HepG2 (cell line): ENCODE measurements around the gene ADGRB3. TPM values are rescaled to one million over a fixed set of nuclear protein-coding genes. Genes with fewer than 3 reads are reported as not detected.
A peak's percentile ranks its signal among the peaks of the same experiment; 100 is the strongest.

ENCODE experiments used
- FOXM1 ChIP-seq: sonication (generic); formaldehyde crosslinking; IDR thresholded peaks from 2 replicates; pipeline ENCODE4 v1.5.0; 2020; ENCODE audit warnings: missing genetic modification reagents
- ISX ChIP-seq: sonication (generic); formaldehyde crosslinking; conservative IDR thresholded peaks from 2 replicates; pipeline ENCODE4 v1.5.0; 2020; ENCODE audit warnings: missing genetic modification reagents
- POLR2AphosphoS5 ChIP-seq: IDR thresholded peaks from 2 replicates; pipeline ENCODE4 v1.6.1; 2012; ENCODE audit warnings: low read depth, low read length
- RELA ChIP-seq: sonication (generic); formaldehyde crosslinking; IDR thresholded peaks from 2 replicates; pipeline ENCODE4 v1.4.0; 2020; ENCODE audit warnings: missing genetic modification reagents
- SAFB2 ChIP-seq: sonication (generic); formaldehyde crosslinking; IDR thresholded peaks from 2 replicates; pipeline ENCODE4 v1.5.1; 2020; ENCODE audit warnings: missing genetic modification reagents, low read depth, mild to moderate bottlenecking, borderline replicate concordance
- SIX1 ChIP-seq: sonication (generic); formaldehyde crosslinking; IDR thresholded peaks from 2 replicates; pipeline ENCODE4 v1.4.0; 2020; ENCODE audit warnings: missing genetic modification reagents, borderline replicate concordance
- ZFP36L1 ChIP-seq: sonication (generic); formaldehyde crosslinking; IDR thresholded peaks from 2 replicates; pipeline ENCODE4 v1.8.0; 2022; ENCODE audit warnings: mild to moderate bottlenecking, missing genetic modification reagents, moderate library complexity
- ZNF775 ChIP-seq: sonication (generic); formaldehyde crosslinking; IDR thresholded peaks from 2 replicates; pipeline ENCODE4 v1.4.0; 2020; ENCODE audit warnings: missing genetic modification reagents, mild to moderate bottlenecking, moderate library complexity, borderline replicate concordance
- ZNF781 ChIP-seq: sonication (generic); formaldehyde crosslinking; IDR thresholded peaks from 2 replicates; pipeline ENCODE4 v1.5.1; 2020; ENCODE audit warnings: borderline replicate concordance, mild to moderate bottlenecking, missing genetic modification reagents; ENCODE audit errors: not compliant biosample characterization
- polyA plus RNA-seq, 8 experiments: library from polyadenylated mRNA; depleted of rRNA in 3 of 8; stranded (reverse) in 7 of 8; unstranded in 1 of 8; fragments of >200 nt; fragmentation: Illumina TruSeq in 4 of 8; extraction: Trizol in 4 of 8; gene quantifications; 2 replicates each; pipeline versions ENCODE4 v1.2.1 to v1.2.3, GENCODE V29; 2011 to 2016; ENCODE audit warnings: low read depth in 4 of 8, missing spikeins in 1 of 8, mixed read lengths in 1 of 8; ENCODE audit not compliant: insufficient read depth in 1 of 8
- total RNA-seq, 5 experiments: library from RNA; depleted of rRNA; stranded (reverse); fragments of >200 nt; fragmentation: Illumina TruSeq; extraction: Trizol; gene quantifications; 2 replicates each; pipeline ENCODE4 v1.2.3, GENCODE V29; 2016; ENCODE audit warnings: low read depth in 1 of 5
- TF ChIP-seq, protein P1 (sequence below): IDR thresholded peaks from 2 replicates; pipeline ENCODE4 v1.6.1; 2016; ENCODE audit warnings: low read depth
- TF ChIP-seq, protein P2 (sequence below): sonication (generic); formaldehyde crosslinking; IDR thresholded peaks from 2 replicates; pipeline ENCODE4 v1.4.0; 2020; ENCODE audit warnings: missing genetic modification reagents, borderline replicate concordance
- TF ChIP-seq, protein P3 (sequence below): sonication (generic); formaldehyde crosslinking; IDR thresholded peaks from 2 replicates; pipeline ENCODE4 v1.4.0; 2020; ENCODE audit warnings: missing genetic modification reagents, mild to moderate bottlenecking, borderline replicate concordance
- TF ChIP-seq, protein P4 (sequence below): sonication (generic); formaldehyde crosslinking; IDR thresholded peaks from 2 replicates; pipeline ENCODE4 v1.4.0; 2020; ENCODE audit warnings: missing genetic modification reagents, borderline replicate concordance
- TF ChIP-seq, protein P5 (sequence below): sonication (generic); formaldehyde crosslinking; IDR thresholded peaks from 2 replicates; pipeline ENCODE4 v1.9.0; 2022; ENCODE audit warnings: missing genetic modification reagents, mild to moderate bottlenecking, borderline replicate concordance
- TF ChIP-seq, protein P6 (sequence below): sonication (generic); formaldehyde crosslinking; IDR thresholded peaks from 2 replicates; pipeline ENCODE4 v1.8.1; 2023; ENCODE audit warnings: mild to moderate bottlenecking, missing genetic modification reagents, borderline replicate concordance

Gene ADGRB3
- total and polyA plus RNA-seq, 2 of the 13 experiments (the other 11 are each of a cell fraction or from before 2014, with no cell fraction given) = not detected

DNA sequence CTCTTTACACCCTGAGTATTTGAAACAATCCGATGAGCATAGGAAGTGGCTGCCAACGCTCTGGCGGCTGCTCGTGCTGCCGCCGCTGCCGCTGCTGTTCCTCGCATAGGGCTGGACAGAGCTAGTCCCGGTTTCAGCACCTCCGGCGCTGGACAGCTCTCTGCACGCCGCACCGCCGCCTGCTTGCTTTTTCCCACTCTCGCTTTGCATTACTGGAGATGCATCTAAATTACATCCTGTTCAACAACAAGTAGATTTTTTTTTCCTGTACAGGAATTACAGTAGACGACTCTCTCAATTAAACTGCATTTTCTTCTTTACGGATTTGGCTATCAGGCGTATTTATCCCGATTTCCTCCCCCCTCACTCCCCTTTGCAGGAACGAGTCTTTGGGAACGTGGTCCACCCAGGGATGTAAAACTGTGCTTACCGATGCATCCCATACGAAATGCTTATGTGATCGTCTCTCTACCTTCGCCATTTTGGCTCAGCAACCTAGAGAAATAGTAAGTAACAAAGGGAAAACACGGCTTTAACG lies 597.9 kb downstream of the ADGRB3 start (continued):
- TF ChIP-seq ZNF775 (CRISPR knock-in tag) = peak; percentile 33; the same call in 1 of the 2 replicates
- TF ChIP-seq, protein P1, sequence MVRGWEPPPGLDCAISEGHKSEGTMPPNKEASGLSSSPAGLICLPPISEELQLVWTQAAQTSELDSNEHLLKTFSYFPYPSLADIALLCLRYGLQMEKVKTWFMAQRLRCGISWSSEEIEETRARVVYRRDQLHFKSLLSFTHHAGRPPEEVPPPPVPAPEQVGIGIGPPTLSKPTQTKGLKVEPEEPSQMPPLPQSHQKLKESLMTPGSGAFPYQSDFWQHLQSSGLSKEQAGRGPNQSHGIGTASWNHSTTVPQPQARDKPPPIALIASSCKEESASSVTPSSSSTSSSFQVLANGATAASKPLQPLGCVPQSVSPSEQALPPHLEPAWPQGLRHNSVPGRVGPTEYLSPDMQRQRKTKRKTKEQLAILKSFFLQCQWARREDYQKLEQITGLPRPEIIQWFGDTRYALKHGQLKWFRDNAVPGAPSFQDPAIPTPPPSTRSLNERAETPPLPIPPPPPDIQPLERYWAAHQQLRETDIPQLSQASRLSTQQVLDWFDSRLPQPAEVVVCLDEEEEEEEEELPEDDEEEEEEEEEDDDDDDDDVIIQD (CRISPR knock-in tag) = peak; percentile 64; the same call in 1 of the 2 replicates
- TF ChIP-seq, protein P2, sequence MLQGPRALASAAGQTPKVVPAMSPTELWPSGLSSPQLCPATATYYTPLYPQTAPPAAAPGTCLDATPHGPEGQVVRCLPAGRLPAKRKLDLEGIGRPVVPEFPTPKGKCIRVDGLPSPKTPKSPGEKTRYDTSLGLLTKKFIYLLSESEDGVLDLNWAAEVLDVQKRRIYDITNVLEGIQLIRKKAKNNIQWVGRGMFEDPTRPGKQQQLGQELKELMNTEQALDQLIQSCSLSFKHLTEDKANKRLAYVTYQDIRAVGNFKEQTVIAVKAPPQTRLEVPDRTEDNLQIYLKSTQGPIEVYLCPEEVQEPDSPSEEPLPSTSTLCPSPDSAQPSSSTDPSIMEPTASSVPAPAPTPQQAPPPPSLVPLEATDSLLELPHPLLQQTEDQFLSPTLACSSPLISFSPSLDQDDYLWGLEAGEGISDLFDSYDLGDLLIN (CRISPR knock-in tag) = peak; percentile 86; the same call in 1 of the 2 replicates
- TF ChIP-seq SIX1 (CRISPR knock-in tag) = peak; percentile 69; the same call in 1 of the 2 replicates
- TF ChIP-seq FOXM1 (CRISPR knock-in tag) = peak; percentile 94
- peak; percentile 88; the same call in 1 of the 2 replicates for TF ChIP-seq RELA
- TF ChIP-seq POLR2AphosphoS5 = no peak
- peak; percentile 86 for TF ChIP-seq ZFP36L1 (CRISPR knock-in tag)
- TF ChIP-seq, protein P3, sequence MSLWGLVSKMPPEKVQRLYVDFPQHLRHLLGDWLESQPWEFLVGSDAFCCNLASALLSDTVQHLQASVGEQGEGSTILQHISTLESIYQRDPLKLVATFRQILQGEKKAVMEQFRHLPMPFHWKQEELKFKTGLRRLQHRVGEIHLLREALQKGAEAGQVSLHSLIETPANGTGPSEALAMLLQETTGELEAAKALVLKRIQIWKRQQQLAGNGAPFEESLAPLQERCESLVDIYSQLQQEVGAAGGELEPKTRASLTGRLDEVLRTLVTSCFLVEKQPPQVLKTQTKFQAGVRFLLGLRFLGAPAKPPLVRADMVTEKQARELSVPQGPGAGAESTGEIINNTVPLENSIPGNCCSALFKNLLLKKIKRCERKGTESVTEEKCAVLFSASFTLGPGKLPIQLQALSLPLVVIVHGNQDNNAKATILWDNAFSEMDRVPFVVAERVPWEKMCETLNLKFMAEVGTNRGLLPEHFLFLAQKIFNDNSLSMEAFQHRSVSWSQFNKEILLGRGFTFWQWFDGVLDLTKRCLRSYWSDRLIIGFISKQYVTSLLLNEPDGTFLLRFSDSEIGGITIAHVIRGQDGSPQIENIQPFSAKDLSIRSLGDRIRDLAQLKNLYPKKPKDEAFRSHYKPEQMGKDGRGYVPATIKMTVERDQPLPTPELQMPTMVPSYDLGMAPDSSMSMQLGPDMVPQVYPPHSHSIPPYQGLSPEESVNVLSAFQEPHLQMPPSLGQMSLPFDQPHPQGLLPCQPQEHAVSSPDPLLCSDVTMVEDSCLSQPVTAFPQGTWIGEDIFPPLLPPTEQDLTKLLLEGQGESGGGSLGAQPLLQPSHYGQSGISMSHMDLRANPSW (CRISPR knock-in tag) = no peak
- TF ChIP-seq, protein P4, sequence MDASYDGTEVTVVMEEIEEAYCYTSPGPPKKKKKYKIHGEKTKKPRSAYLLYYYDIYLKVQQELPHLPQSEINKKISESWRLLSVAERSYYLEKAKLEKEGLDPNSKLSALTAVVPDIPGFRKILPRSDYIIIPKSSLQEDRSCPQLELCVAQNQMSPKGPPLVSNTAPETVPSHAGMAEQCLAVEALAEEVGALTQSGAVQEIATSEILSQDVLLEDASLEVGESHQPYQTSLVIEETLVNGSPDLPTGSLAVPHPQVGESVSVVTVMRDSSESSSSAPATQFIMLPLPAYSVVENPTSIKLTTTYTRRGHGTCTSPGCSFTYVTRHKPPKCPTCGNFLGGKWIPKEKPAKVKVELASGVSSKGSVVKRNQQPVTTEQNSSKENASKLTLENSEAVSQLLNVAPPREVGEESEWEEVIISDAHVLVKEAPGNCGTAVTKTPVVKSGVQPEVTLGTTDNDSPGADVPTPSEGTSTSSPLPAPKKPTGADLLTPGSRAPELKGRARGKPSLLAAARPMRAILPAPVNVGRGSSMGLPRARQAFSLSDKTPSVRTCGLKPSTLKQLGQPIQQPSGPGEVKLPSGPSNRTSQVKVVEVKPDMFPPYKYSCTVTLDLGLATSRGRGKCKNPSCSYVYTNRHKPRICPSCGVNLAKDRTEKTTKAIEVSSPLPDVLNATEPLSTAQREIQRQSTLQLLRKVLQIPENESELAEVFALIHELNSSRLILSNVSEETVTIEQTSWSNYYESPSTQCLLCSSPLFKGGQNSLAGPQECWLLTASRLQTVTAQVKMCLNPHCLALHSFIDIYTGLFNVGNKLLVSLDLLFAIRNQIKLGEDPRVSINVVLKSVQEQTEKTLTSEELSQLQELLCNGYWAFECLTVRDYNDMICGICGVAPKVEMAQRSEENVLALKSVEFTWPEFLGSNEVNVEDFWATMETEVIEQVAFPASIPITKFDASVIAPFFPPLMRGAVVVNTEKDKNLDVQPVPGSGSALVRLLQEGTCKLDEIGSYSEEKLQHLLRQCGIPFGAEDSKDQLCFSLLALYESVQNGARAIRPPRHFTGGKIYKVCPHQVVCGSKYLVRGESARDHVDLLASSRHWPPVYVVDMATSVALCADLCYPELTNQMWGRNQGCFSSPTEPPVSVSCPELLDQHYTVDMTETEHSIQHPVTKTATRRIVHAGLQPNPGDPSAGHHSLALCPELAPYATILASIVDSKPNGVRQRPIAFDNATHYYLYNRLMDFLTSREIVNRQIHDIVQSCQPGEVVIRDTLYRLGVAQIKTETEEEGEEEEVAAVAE = peak; percentile 96
- TF ChIP-seq, protein P5, sequence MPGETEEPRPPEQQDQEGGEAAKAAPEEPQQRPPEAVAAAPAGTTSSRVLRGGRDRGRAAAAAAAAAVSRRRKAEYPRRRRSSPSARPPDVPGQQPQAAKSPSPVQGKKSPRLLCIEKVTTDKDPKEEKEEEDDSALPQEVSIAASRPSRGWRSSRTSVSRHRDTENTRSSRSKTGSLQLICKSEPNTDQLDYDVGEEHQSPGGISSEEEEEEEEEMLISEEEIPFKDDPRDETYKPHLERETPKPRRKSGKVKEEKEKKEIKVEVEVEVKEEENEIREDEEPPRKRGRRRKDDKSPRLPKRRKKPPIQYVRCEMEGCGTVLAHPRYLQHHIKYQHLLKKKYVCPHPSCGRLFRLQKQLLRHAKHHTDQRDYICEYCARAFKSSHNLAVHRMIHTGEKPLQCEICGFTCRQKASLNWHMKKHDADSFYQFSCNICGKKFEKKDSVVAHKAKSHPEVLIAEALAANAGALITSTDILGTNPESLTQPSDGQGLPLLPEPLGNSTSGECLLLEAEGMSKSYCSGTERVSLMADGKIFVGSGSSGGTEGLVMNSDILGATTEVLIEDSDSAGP = peak; percentile 50; the same call in 1 of the 2 replicates
- peak; percentile 95 for TF ChIP-seq ZNF781 (CRISPR knock-in tag)
- 0 out of 2 replicates have a peak, but pooled peaks have one; percentile 49 for TF ChIP-seq SAFB2 (CRISPR knock-in tag)
- peak; percentile 99 for TF ChIP-seq ISX
- TF ChIP-seq, protein P6, sequence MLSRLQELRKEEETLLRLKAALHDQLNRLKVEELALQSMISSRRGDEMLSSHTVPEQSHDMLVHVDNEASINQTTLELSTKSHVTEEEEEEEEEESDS (CRISPR knock-in tag) = peak; percentile 89; the same call in 1 of the 2 replicates
